DND-41 (cell line): ENCODE results near the gene RNF34.

Source experiments
- CTCF ChIP-seq: IDR thresholded peaks from 2 replicates; pipeline ENCODE4 v1.5.1; 2012; ENCODE audit warnings: borderline replicate concordance, low read length, moderate library complexity, mild to moderate bottlenecking; ENCODE audit not compliant: poor library complexity, severe bottlenecking; ENCODE audit errors: extremely low read depth
- EZH2 ChIP-seq: IDR thresholded peaks from 3 replicates; pipeline ENCODE4 v1.6.1; 2012; ENCODE audit warnings: borderline replicate concordance, low read depth, mild to moderate bottlenecking, moderate library complexity, low read length, inconsistent platforms; ENCODE audit not compliant: severe bottlenecking

DNA sequence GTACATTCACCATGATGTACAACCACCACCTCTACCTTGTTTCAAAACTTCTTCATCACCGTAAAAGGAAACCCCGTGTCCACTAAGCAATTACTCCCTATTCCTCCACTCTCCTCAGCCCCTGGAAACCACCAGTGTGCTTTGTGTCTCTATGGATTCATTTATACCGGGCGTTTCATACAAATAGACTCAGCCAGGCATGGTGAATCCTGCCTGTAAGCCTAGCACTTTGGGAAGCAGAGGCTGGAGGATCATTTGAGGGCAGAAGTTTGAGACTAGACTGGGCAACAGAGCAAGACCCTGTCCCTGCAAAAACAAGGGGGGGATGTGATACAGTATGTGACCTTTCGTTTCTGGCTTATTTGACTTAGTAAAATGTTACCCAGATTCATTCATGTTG, 21.2 kb upstream of the RNF34 start:
- no peak for TF ChIP-seq CTCF
- no peak for TF ChIP-seq EZH2
